22Rv1 (cell line): ENCODE measurements around the gene FMN1.

ENCODE experiments used
- ZFX ChIP-seq: fragments of 450-650 bp; IDR thresholded peaks from 2 replicates; pipeline ENCODE4 v1.6.1; 2017; ENCODE audit warnings: antibody characterized with exemption, borderline replicate concordance
- TF ChIP-seq, protein P1 (sequence below): fragments of 450-650 bp; IDR thresholded peaks from 2 replicates; pipeline ENCODE4 v1.5.1; 2017; ENCODE audit warnings: mild to moderate bottlenecking

DNA sequence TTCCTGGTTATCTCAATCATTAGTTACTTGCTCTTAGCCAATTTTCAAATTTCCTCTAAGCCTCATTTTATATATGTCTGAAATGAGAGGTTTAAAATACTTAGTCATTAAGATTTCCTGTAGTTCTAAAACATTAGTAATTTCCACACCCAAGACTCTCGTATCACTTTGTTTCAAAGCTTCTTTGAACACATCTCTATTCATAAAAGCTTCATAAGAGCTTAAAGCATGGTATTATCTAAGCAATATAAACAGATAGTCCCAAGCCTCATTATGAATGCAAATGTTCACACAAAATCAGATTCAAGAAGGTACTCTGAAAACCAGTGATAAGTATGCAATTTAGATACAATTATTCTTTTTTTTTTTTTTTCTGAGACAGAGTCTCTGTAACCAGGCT is 217.0 kb downstream of the FMN1 start:
- TF ChIP-seq, protein P1, sequence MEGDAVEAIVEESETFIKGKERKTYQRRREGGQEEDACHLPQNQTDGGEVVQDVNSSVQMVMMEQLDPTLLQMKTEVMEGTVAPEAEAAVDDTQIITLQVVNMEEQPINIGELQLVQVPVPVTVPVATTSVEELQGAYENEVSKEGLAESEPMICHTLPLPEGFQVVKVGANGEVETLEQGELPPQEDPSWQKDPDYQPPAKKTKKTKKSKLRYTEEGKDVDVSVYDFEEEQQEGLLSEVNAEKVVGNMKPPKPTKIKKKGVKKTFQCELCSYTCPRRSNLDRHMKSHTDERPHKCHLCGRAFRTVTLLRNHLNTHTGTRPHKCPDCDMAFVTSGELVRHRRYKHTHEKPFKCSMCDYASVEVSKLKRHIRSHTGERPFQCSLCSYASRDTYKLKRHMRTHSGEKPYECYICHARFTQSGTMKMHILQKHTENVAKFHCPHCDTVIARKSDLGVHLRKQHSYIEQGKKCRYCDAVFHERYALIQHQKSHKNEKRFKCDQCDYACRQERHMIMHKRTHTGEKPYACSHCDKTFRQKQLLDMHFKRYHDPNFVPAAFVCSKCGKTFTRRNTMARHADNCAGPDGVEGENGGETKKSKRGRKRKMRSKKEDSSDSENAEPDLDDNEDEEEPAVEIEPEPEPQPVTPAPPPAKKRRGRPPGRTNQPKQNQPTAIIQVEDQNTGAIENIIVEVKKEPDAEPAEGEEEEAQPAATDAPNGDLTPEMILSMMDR = no peak
- no peak for TF ChIP-seq ZFX
